ENCODE measurements around the gene TAS2R60.
"Not testable (repeated sequence)": the region's sequence is repeated elsewhere in the genome, so short reads cannot be mapped to it uniquely, and the experiment has no call there.

DNA sequence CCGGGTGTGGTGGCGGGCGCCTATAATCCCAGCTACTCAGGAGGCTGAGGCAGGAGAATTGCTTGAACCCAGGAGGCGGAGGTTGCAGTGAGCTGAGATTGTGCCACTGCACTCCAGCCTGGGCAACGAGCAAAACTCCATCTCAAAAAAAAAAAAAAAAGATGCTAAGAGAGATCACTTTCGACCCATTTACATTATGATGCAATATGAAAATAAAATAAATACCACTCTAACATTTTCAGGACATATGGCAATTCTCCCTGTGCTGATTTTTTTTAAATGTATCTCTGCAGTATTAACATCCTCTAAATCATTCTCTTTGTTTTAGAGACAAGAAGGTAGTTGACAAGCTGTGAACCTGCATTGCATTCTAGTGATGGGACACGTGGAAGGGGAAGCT lies 28.0 kb upstream of the TAS2R60 start:
- TF ChIP-seq, protein P1, sequence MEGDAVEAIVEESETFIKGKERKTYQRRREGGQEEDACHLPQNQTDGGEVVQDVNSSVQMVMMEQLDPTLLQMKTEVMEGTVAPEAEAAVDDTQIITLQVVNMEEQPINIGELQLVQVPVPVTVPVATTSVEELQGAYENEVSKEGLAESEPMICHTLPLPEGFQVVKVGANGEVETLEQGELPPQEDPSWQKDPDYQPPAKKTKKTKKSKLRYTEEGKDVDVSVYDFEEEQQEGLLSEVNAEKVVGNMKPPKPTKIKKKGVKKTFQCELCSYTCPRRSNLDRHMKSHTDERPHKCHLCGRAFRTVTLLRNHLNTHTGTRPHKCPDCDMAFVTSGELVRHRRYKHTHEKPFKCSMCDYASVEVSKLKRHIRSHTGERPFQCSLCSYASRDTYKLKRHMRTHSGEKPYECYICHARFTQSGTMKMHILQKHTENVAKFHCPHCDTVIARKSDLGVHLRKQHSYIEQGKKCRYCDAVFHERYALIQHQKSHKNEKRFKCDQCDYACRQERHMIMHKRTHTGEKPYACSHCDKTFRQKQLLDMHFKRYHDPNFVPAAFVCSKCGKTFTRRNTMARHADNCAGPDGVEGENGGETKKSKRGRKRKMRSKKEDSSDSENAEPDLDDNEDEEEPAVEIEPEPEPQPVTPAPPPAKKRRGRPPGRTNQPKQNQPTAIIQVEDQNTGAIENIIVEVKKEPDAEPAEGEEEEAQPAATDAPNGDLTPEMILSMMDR (conservative IDR thresholded peaks at IDR 0.05; ENCODE audit: low read length): not testable (repeated sequence)
- not testable (repeated sequence) for TF ChIP-seq EZH2phosphoT487 (IDR thresholded peaks at IDR 0.05; ENCODE audit: borderline replicate concordance, low read depth, low read length)

Data from OCI-LY7 (cell line).